HG03060 (cell line): ENCODE results near the gene SNAPIN.

Experiments
- ATAC-seq: cut with Tn5 transposase; IDR thresholded peaks from one replicate; pipeline ENCODE4 v1.9.1; 2021; ENCODE audit warnings: low read depth, moderate number of reproducible peaks; ENCODE audit not compliant: unreplicated experiment

SNAPIN gene

GRCh38 chr1:153673511-153673910 is 15.0 kb downstream of the SNAPIN start:
- ATAC-seq = no peak

- ATAC-seq = no peak
Measured at GRCh38 chr1:153677718-153678518, 19.4 kb downstream of the SNAPIN start.

- no peak for ATAC-seq
Measured at GRCh38 chr1:153678519-153679336, 20.2 kb downstream of the SNAPIN start, which contains the start of gene NPR1. Gene NPR1 (plus strand): TSS chr1:153678688. CDS start chr1:153679109, 421 bp downstream.

GRCh38 chr1:153679337-153680119 is 21.0 kb downstream of the SNAPIN start:
- ATAC-seq = no peak

GRCh38 chr1:153680120-153680403 is 21.6 kb downstream of the SNAPIN start:
- no peak for ATAC-seq

GRCh38 chr1:153682730-153683129 is 24.2 kb downstream of the SNAPIN start:
- no peak for ATAC-seq

- ATAC-seq = no peak
Measured at GRCh38 chr1:153683854-153684253, 25.4 kb downstream of the SNAPIN start.

- ATAC-seq = no peak
Measured at GRCh38 chr1:153684892-153685291, 26.4 kb downstream of the SNAPIN start.

- ATAC-seq = no peak
Measured at GRCh38 chr1:153685544-153686340, 27.2 kb downstream of the SNAPIN start.

- ATAC-seq = no peak
Measured at GRCh38 chr1:153687346-153688125, 29.0 kb downstream of the SNAPIN start.

- no peak for ATAC-seq
Measured at GRCh38 chr1:153688276-153688675, 29.8 kb downstream of the SNAPIN start.

GRCh38 chr1:153688736-153689328 is 30.3 kb downstream of the SNAPIN start:
- no peak for ATAC-seq

GRCh38 chr1:153693466-153693865 is 35.0 kb downstream of the SNAPIN start:
- ATAC-seq = no peak

- ATAC-seq = no peak
Measured at GRCh38 chr1:153696741-153697140, 38.2 kb downstream of the SNAPIN start.

GRCh38 chr1:153697191-153698019 is 38.9 kb downstream of the SNAPIN start:
- no peak for ATAC-seq

GRCh38 chr1:153698020-153698922 is 39.8 kb downstream of the SNAPIN start:
- no peak for ATAC-seq
